GM21367 (cell line): ENCODE data around the gene SLC30A7.
"Not testable (repeated sequence)": the region's sequence is repeated elsewhere in the genome, so short reads cannot be mapped to it uniquely, and the experiment has no call there.

Source experiments
- ATAC-seq: cut with Tn5 transposase; IDR thresholded peaks from one replicate; pipeline ENCODE4 v1.9.1; 2021; ENCODE audit not compliant: unreplicated experiment

SLC30A7 gene

GRCh38 chr1:100895540-100896480 lies at the start of gene SLC30A7:
SLC30A7 (plus strand) TSS chr1:100896090; CDS start chr1:100896263, 173 bp downstream.
- ATAC-seq, result peak; percentile 76

- no peak for ATAC-seq
These were observed 48.4 kb upstream of the SLC30A7 start for GRCh38 chr1:100847361-100848082.

GRCh38 chr1:100851726-100852125 lies 44.2 kb upstream of the SLC30A7 start:
- no peak for ATAC-seq

- no peak for ATAC-seq
These were observed 42.9 kb upstream of the SLC30A7 start for GRCh38 chr1:100852976-100853375.

GRCh38 chr1:100855116-100855515 lies 40.8 kb upstream of the SLC30A7 start:
- ATAC-seq, result not testable (repeated sequence)

- ATAC-seq, result no peak
These were observed 35.4 kb upstream of the SLC30A7 start for GRCh38 chr1:100860397-100860991.

- ATAC-seq, result no peak
These were observed 34.5 kb upstream of the SLC30A7 start for GRCh38 chr1:100861379-100861778.

- no peak for ATAC-seq
These were observed 33.3 kb upstream of the SLC30A7 start for GRCh38 chr1:100862591-100862990.

GRCh38 chr1:100866041-100866900 lies 29.6 kb upstream of the SLC30A7 start:
- ATAC-seq, result no peak

- ATAC-seq, result no peak
These were observed 29.0 kb upstream of the SLC30A7 start for GRCh38 chr1:100866901-100867206.

GRCh38 chr1:100868364-100868995 lies 27.4 kb upstream of the SLC30A7 start:
- ATAC-seq, result no peak

- ATAC-seq, result no peak
These were observed 25.9 kb upstream of the SLC30A7 start for GRCh38 chr1:100869996-100870395.

- ATAC-seq, result no peak
These were observed 21.5 kb upstream of the SLC30A7 start for GRCh38 chr1:100874433-100874832.

GRCh38 chr1:100875228-100875627 lies 20.7 kb upstream of the SLC30A7 start:
- no peak for ATAC-seq

GRCh38 chr1:100876291-100876690 lies 19.6 kb upstream of the SLC30A7 start:
- no peak for ATAC-seq

- ATAC-seq, result no peak
These were observed 16.5 kb upstream of the SLC30A7 start for GRCh38 chr1:100879422-100879821.

- no peak for ATAC-seq
These were observed 14.2 kb upstream of the SLC30A7 start for GRCh38 chr1:100881687-100882086.

GRCh38 chr1:100882698-100883097 lies 13.2 kb upstream of the SLC30A7 start:
- no peak for ATAC-seq

- ATAC-seq, result no peak
These were observed 11.9 kb upstream of the SLC30A7 start for GRCh38 chr1:100883963-100884362.

- ATAC-seq, result not testable (repeated sequence)
These were observed 6.9 kb upstream of the SLC30A7 start for GRCh38 chr1:100889007-100889406.
